ENCODE results near the gene ALDH3B2.
"Not testable (repeated sequence)": the region's sequence is repeated elsewhere in the genome, so short reads cannot be mapped to it uniquely, and the experiment has no call there.

Gene ALDH3B2

DNA sequence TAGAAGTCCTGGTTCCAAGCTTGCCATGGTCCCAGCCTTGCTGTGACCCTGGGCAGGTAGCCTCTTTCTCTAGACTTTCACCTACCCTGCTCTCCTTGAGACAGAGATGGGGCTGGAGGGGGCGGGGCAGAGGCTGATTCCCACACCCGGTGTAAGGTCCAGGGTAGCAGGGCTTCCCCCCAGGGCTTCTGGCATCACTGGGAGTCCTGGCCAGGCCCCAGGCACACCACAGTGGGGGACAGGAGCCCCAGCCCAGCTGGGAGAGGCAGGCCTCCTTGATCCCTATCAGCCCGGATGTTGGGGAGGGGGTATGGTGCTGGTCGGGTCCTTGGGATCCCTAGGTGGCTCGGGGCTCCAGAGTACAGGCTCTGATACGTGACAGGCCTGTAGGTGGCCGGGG, 43.0 kb downstream of the ALDH3B2 start:
- in situ Hi-C loops (cut with MboI; ENCODE audit: low sequenced_read_pairs): no loop called here

DNA sequence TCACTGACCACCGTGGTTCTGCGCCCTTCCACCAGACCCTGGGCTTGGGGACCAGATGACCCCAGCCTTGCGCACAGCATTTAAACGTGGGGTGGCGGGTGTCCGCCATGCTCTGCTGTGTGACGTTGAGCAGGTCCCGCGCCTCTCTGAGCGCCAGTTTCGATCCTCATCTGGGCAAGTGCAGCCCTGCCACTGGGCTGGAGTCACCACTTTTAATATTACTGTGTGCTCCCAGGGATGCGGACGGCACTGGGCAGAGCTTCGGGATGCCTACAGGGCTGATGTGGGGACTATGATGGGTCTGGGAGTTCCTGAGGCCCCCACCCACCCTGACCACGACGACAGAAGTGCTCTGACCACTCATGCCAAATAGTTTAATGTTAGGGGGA, 43.5 kb downstream of the ALDH3B2 start:
- in situ Hi-C loops (cut with MboI; ENCODE audit: low sequenced_read_pairs): no loop called here

DNA sequence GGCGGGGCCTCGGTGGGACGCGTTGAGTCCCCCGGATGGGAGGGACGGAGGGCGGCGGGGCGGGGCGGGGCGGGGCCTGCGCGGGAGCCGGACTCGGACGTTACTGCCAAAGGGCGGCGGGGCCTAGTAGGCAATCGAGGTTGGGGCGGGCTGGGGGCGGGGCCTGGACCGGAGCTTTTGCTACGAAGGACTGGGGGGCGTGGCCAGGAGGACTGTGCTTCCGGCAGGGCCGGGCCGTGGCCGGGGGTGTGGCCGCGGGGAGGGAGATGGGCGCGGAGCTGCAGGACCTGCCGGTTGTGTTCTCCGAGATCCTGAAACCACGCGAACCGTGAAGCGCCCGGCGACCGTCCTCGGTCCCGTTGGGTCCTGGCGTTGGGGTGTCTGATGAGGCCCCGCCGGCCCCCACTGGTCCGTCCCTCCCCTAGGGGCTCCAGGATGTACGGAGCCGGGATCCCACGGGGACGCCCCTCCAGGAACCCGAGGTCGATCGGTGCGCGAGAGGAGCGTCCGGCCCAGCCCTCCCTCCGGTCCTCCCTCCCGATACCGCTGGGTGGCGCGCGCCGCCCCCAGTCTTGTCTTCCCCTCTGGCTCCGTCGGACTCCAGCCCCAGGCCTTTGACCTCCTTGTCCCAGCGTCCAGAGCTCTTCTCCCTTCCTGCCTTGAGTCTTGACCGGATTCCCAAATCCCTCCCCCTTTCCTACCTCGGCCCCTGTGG, 44.0 kb downstream of the ALDH3B2 start:
- in situ Hi-C loops (cut with MboI; ENCODE audit: low sequenced_read_pairs): no loop called here

DNA sequence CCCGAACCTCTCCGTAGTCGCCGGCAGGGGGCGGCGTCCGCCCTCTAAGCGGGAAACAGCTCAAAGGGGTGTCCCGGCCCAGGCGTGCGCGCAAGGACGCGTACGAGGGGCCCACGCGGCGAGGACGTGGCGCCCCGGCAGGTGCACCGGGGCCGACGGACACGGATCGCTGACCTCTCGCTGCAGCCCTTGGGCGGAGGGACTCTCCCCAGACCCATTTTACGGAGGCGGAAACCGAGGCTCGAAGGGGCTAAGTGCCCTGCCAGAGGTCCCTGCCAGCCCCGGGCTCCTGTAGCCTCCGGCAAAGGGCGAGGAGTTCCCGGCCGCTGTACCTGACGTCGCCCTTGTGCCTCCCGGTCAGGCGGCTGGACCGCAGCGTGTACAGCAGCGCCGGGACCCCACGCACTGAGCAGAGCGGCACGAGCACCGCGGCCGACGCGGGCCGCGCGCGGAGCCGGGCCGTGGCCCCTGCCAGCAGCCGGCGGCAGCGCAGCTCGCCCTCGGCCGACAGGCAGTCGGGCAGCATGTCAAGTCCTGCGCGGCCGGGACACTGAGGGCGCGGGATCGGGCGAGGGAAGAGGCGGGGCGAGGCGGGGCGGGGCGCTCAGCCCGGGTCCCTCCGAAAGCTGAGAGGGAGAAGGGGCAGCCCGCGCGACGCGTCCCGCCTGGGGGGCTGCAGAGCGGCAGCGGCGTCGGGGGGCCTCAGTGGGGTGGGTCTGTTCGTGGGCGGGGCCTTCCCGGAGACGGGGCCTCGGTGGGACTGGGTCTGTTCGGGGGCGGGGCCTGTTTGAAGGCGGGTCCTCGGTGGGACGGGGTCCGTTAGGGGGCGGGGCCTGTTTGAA, 44.8 kb downstream of the ALDH3B2 start, which contains the start of gene NUDT8:
NUDT8 (minus strand) TSS at position 552 of the 842 bp plus-strand sequence; CDS start at position 526, 26 bp downstream.
- in situ Hi-C loops (cut with MboI; ENCODE audit: low sequenced_read_pairs): no loop called here

DNA sequence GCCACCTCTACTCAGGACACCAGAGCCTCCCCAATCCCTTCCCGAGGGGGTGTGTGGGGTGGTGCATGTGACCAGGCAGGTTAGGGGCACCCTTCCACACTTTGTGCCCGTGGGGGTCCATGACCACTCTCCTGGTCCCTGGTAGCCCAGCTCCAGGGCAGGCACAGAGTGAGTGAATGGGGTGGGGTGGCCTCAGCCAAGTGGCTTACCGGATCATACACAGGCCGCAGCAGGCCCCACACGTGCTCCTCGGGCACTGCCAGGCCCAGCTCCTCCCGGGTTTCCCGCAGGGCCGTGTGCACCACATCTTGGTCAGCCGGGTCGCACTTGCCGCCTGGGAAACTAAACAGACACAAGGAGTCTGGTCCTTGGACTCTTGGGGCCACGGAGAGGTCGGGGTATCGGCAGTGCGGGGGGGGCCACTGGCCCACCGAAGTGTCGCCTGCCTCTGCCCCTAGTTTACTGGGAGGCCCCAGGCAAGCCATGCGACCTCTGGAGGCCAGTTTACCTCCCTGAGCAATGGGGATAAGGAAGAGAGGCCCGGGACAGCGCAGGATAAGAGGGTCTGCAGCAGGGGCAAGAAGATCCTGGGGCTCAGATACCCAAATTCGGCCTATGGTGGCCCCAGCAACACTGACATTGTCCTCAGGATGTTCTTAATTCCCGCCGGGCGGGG, 45.6 kb downstream of the ALDH3B2 start:
- in situ Hi-C loops (cut with MboI; ENCODE audit: low sequenced_read_pairs): no loop called here

DNA sequence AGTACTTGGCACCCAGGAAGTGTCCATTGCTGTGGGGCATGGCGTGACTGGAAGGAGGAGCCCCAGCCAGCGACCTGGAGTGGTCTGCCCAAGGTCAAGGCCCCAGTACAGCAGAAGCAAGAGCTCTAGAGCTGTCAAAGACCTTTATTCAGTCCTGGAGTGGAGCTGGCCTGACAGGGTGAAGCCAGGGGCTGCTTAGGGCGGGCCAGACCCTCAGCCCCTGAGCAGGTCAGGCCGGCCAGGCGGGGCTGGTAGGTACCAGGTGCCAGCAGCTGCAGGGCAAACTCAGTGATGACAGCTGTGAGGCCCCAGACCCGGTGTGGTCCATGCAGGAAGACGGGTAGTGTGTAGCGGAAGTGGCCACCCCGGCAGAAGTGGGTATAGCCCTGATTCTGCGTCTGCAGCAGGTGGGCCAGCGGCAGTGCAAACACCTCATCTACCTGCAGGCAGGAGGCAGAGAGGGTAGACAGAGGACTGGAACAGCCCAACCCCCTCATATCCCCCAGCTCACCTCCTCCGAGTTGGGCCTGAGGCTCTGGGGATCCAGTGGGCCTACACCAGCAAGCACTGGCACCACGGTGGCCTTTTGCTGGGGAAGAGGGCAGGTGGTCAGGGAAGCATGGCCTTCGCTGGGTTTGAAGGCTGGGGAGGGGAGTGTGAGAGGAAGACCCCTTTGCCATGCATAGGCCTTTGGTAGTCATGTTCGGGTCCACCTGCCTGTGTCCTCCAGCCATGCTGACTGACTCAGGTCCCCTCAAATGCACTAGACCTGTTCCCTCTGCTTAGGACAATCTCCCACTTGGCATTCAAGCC, 46.4 kb downstream of the ALDH3B2 start:
- in situ Hi-C loops (cut with MboI; ENCODE audit: low sequenced_read_pairs): no loop called here

DNA sequence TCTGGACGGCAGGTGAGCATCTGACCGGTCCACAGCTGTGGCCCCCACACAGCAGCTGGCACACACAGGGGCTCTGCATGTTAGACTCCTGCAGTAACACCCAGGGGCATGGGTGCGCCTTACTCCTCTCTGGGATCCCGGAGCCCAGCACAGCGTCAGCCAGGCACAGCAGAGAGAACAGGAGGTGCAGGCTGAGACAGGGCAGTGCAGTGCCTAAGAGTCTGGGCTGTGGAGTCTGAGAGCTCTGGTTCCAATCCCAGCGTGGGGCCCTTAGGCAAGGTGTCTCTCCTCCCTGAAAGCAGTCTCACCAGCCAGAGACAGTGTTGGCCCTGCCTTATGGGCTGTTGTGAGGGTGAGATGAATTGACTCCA, 47.0 kb downstream of the ALDH3B2 start:
- in situ Hi-C loops (cut with MboI; ENCODE audit: low sequenced_read_pairs): no loop called here

DNA sequence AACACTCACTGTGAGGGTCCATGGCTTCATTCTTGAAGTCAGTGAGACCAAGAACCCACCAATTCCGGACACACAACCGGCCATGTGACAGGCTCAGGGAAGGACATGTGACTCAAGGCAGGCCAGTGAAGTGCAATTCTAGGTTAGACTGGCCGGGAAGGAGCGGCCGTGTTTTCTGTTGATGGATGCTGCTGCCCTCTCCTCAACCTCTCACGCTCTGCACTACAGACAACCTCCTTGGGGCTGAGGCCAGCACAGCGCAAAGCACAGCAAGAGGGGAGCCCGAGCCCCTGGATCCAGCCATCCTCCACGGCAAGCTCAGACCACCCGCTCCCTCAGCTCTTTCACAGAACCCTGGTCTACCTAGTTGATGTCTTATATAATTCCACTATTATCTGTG, 47.5 kb downstream of the ALDH3B2 start:
- in situ Hi-C loops (cut with MboI; ENCODE audit: low sequenced_read_pairs): no loop called here

DNA sequence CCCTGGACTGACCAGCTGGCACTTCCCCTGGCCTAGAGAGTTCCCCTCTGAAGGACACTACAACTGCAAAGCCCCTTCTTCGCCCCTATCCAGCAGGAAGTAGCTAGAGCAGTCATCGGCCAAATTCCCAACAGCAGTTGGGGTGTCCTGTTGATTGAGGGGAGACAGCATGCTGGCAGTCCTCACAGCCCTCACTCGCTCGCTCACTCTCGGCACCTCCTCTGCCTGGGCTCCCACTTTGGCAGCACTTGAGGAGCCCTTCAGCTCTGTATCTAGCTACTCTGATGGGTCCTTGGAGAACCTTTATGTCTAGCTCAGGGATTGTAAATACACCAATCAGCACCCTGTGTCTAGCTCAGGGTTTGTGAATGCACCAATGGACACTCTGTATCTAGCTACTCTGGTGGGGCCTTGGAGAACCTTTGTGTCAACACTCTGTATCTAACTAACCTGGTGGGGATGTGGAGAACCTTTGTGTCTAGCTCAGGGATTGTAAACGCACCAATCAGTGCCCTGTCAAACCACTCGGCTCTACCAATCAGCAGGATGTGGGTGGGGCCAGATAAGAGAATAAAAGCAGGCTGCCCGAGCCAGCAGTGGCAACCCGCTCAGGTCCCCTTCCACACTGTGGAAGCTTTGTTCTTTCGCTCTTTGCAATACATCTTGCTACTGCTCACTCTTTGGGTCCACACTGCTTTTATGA, 48.1 kb downstream of the ALDH3B2 start:
- in situ Hi-C loops (cut with MboI; ENCODE audit: low sequenced_read_pairs): not testable (repeated sequence)

DNA sequence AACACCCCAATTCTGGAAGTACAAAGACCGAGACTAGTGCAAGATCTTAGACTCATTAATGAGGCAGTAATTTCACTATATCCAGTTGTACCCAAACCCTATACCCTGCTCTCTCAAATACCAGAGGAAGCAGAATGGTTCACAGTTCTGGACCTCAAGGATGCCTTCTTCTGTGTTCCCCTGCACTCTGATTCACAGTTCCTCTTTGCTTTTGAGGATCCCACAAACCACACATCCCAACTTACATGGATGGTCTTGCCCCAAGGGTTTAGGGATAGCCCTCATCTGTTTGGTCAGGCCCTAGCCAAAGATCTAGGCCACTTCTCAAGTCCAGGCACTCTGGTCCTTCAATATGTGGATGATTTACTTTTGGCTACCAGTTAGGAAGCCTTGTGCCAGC, 50.6 kb downstream of the ALDH3B2 start:
- in situ Hi-C loops (cut with MboI; ENCODE audit: low sequenced_read_pairs): not testable (repeated sequence)

DNA sequence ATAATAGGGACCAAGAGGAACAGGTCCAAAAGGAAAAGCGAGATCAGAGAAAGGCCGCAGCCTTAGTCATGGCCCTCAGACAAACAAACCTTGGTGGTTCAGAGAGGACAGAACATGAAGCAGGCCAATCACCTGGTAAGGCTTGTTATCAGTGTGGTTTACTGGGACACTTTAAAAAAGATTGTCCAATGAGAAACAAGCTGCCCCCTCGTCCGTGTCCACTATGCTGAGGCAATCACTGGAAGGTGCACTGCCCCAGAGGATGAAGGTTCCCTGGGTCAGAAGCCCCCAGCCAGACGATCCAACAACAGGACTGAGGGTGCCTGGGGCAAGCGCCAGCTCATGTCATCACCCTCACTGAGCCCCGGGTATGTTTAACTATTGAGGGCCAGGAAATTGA, 51.5 kb downstream of the ALDH3B2 start:
- in situ Hi-C loops (cut with MboI; ENCODE audit: low sequenced_read_pairs): not testable (repeated sequence)

DNA sequence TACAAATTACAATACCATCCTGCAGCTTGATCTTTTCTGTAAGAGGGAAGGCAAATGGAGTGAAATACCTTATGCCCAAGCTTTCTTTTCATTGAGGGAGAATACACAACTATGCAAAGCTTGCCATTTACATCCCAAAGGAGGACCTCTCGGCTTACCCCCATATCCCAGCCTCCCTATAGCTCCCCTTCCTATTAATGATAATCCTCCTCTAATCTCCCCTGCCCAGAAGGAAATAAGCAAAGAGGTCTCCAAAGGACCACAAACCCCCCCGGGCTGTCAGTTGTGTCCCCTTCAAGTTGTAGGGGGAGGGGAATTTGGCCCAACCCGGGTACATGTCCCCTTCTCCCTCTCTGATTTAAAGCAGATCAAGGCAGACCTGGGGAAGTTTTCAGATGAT, 52.5 kb downstream of the ALDH3B2 start:
- in situ Hi-C loops (cut with MboI; ENCODE audit: low sequenced_read_pairs): not testable (repeated sequence)

DNA sequence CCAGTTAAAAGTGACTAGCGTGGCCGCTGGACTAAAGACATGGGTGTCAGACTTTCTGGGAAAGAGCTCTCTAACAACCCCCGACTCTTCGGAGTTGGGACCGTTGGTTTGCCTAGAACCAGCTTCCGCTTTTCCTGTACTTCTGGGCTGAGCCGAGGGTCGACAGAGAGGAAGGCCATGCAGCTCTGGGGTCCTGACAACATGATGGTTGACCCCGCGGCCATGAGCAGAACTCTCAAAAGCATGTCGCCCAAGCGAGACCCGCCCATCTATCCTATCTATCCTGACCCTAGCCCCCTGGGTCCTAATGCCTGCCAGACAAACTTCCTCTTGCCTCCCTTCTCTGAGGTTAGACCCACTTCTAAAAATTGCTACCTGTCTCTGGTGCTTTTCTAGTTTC, 53.8 kb downstream of the ALDH3B2 start:
- in situ Hi-C loops (cut with MboI; ENCODE audit: low sequenced_read_pairs): not testable (repeated sequence)

DNA sequence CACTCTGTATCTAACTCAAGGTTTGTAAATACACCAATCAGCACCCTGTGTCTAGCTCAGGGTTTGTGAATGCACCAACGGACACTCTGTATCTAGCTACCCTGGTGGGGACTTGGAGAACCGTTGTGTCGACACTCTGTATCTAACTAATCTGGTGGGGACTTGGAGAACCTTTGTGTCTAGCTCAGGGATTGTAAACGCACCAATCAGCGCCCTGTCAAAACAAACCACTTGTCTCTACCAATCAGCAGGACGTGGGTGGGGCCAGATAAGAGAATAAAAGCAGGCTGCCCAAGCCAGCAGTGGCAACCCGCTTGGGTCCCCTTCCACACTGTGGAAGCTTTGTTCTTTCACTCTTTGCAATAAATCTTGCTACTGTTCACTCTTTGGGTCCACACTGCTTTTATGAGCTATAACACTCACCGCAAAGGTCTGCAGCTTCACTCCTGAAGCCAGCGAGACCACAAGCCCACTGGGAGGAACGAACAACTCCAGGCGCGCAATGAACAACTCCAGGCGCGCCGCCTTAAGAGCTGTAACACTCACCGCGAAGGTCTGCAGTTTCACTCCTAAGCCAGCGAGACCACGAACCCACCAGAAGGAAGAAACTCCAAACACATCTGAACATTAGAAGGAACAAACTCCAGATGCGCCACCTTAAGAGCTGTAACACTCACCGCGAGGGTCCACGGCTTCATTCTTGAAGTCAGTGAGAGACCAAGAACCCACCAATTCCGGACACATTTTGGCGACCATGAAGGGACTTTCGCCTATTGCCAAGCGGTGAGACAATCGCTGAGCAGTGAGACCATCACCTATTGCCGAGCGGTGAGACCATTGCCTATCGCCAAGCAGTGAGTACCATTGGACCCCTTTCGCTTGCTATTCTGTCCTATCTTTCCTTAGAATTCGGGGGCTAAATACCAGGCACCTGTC, 54.5 kb downstream of the ALDH3B2 start:
- in situ Hi-C loops (cut with MboI; ENCODE audit: low sequenced_read_pairs): not testable (repeated sequence)

DNA sequence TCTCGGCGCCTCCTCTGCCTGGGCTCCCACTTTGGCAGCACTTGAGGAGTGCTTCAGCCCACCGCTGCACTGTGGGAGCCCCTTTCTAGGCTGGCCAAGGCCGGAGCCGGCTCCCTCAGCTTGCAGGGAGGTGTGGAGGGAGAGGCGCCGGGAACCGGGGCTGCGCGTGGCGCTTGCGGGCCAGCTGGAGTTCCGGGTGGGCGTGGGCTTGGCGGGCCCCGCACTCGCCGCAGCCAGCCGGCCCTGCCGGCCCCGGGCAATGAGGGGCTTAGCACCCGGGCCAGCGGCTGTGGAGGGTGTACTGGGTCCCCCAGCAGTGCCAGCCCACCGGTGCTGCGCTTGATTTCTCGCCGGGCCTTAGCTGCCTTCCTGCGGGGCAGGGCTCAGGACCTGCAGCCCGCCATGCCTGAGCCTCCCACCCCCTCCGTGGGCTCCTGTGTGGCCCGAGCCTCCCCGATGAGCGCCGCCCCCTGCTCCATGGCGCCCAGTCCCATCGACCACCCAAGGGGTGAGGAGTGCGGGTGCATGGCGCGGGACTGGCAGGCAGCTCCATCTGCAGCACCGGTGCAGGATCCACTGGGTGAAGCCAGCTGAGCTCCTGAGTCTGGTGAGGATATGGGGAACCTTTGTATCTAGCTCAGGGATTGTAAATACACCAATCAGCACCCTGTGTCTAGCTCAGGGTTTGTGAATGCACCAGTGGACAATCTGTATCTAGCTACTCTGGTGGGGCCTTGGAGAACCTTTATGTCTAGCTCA, 55.3 kb downstream of the ALDH3B2 start:
- in situ Hi-C loops (cut with MboI; ENCODE audit: low sequenced_read_pairs): not testable (repeated sequence)

DNA sequence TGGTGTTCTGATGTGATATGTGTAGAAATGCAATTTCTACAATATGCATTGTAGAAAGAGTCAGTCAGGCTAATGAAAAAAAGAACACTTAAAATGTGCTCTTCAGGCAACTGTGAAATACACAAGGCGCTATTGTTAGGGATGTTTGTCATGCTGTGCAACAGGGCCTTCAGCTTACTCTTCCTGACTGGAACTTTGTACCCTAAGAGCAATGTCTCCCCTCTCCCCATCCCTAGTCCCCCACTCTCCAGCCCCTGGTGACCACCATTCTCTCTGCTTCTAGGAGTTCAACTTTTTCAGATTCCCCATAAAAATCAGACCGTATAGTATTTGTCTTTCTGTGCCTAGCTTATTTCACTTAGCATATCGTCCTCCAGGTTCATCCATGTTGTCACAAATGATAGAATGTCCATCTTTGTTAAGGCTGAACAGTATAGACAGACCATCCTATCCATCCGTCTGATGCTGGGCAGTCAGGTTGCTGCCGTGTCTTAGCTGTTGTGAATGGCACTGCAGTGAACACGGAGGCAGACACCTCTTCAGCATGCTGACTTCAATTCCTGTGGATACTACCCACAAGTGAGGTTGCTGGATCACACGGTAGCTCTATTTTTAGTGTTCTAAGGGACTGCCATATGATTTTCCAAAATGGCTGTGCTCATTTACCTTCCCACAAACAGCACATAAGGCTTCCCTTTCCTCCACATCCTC, 57.0 kb downstream of the ALDH3B2 start:
- in situ Hi-C loops (cut with MboI; ENCODE audit: low sequenced_read_pairs): no loop called here

DNA sequence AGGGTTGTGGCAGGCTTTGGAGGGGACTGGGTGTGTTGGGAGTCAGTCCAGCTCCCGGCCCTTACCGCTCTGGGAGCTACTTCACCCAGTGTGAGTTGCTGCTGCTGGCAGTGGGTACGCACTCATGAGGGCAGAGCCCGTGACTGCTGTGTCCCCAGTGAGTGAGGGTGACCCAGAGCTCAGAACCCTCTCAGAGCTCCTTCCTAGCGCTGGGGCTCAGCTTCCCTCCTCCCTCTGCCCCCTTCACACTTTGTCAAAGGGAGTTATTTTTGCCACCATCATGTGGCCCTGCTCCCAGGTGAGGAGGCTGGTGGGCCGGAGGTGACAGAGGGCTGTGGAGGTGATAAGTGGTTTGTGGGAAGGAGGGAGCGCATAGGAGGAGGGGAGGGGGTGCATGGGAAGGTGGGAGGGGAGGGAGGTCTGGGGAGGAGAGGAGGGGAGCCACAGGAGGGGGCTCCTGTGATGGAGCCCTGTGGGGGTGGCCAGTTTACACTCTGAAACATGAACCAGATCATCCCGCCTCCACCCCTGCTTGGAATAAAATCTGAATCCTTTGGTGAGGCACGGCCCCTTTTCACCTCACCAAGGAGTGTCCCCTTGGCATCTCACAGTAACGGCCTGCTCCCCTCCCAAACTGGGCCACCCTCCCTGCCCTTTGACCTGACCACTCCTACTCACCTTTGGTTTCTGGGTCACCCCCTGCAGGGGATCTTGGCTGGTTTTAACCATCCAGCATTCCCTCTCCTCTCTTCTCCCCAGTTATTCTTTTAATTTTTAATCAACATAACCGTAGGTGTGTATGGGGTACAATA, 57.8 kb downstream of the ALDH3B2 start:
- in situ Hi-C loops (cut with MboI; ENCODE audit: low sequenced_read_pairs): no loop called here

Data from HL-60/S4 treated with retinoic acid at 250 ng/mL for 4 days and 3 days (cell line).